Bronchial epithelial cell (primary cell): ENCODE results near the gene ZNF280B. TPM values are rescaled to one million over a fixed set of nuclear protein-coding genes. Genes with fewer than 3 reads are reported as not detected.
"Not testable (repeated sequence)": the region's sequence is repeated elsewhere in the genome, so short reads cannot be mapped to it uniquely, and the experiment has no call there.

Experiments used
- DNase-seq: peaks from one replicate; pipeline ENCODE4 v3.0.0-alpha.2; 2010; ENCODE audit warnings: low read depth
- FAIRE-seq: peaks from 2 replicates; lab custom pipeline; 2011; peaks lifted over from hg19 to GRCh38; lab: Jason Lieb, UNC
- H3K27me3 ChIP-seq: 2 replicates; pipeline ENCODE4 v1.5.1; 2011; ENCODE audit warnings: low read length; ENCODE audit not compliant: control insufficient read depth, insufficient read depth
- H3K36me3 ChIP-seq: 2 replicates; pipeline ENCODE4 v1.5.1; 2011; ENCODE audit warnings: low read length; ENCODE audit not compliant: control insufficient read depth, insufficient read depth
- H3K4me3 ChIP-seq: 2 replicates; pipeline ENCODE4 v1.5.1; 2011; ENCODE audit warnings: mild to moderate bottlenecking, low read depth, low read length, control low read depth
- total RNA-seq: library from RNA; depleted of rRNA; stranded (reverse); fragments of >200 nt; gene quantifications from 2 replicates; pipeline ENCODE4 v1.2.1, GENCODE V29; 2014
- TF ChIP-seq, protein P1 (sequence below): IDR thresholded peaks from 2 replicates; pipeline ENCODE4 v1.5.1; 2011; ENCODE audit warnings: mild to moderate bottlenecking, moderate library complexity, low read length, control low read depth, inconsistent platforms; ENCODE audit not compliant: insufficient read depth, severe bottlenecking

The ZNF280B gene
- total RNA-seq, 1 donor from 2014 or later = 0.26 TPM

- H3K27me3 ChIP-seq = no peaks in the 10 kb centered on the region
- FAIRE-seq (no peak), DNase-seq (no peak)
- H3K4me3 ChIP-seq = no peak overlapping the region
- TF ChIP-seq, protein P1, sequence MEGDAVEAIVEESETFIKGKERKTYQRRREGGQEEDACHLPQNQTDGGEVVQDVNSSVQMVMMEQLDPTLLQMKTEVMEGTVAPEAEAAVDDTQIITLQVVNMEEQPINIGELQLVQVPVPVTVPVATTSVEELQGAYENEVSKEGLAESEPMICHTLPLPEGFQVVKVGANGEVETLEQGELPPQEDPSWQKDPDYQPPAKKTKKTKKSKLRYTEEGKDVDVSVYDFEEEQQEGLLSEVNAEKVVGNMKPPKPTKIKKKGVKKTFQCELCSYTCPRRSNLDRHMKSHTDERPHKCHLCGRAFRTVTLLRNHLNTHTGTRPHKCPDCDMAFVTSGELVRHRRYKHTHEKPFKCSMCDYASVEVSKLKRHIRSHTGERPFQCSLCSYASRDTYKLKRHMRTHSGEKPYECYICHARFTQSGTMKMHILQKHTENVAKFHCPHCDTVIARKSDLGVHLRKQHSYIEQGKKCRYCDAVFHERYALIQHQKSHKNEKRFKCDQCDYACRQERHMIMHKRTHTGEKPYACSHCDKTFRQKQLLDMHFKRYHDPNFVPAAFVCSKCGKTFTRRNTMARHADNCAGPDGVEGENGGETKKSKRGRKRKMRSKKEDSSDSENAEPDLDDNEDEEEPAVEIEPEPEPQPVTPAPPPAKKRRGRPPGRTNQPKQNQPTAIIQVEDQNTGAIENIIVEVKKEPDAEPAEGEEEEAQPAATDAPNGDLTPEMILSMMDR = no peak
- H3K36me3 ChIP-seq = no peaks in the 10 kb centered on the region
These were observed 25.3 kb upstream of the ZNF280B start for GRCh38 chr22:22533863-22534262.

DNA sequence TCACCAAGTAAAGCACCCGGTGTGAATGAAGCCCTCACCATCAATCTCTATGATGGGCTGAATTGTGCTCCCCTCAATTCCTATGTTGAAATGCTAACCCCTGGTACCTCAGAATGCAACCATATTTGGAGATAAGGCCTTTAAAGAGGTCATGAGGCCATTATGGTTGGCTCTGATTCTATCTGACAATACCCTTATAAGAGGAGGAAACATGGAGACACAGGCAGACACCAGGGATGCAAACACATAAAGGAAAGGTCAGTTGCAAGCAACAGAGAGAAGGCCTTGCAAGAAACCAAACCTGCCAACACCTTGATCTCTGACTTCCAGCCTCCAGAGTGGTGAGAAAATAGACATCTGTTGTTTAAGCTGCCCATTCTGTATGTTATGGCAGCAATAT lies 24.9 kb upstream of the ZNF280B start:
- DNase-seq (no peak), FAIRE-seq (no peak)
- TF ChIP-seq, protein P1 = no peak
- no peaks in the 10 kb centered on the region for H3K36me3 ChIP-seq
- no peak overlapping the region for H3K4me3 ChIP-seq
- no peaks in the 10 kb centered on the region for H3K27me3 ChIP-seq

GRCh38 chr22:22532547-22533071 lies 24.1 kb upstream of the ZNF280B start:
- not testable (repeated sequence) for H3K27me3 ChIP-seq, FAIRE-seq, DNase-seq, H3K36me3 ChIP-seq, H3K4me3 ChIP-seq

- TF ChIP-seq, protein P1 = no peak
- no peaks in the 10 kb centered on the region for H3K36me3 ChIP-seq
- no peaks in the 10 kb centered on the region for H3K27me3 ChIP-seq
- H3K4me3 ChIP-seq = no peak overlapping the region
- FAIRE-seq (no peak), DNase-seq (no peak)
These were observed 23.4 kb upstream of the ZNF280B start for GRCh38 chr22:22531770-22532546.

GRCh38 chr22:22528780-22529179 lies 20.2 kb upstream of the ZNF280B start:
- H3K36me3 ChIP-seq = no peaks in the 10 kb centered on the region
- no peaks in the 10 kb centered on the region for H3K27me3 ChIP-seq
- FAIRE-seq (no peak), DNase-seq (no peak)
- H3K4me3 ChIP-seq = no peak overlapping the region
- TF ChIP-seq, protein P1 = no peak

GRCh38 chr22:22527312-22527711 lies 18.8 kb upstream of the ZNF280B start:
- FAIRE-seq = no peak
- no peak for DNase-seq
- Histone ChIP-seq H3K4me3 (no peak overlapping the region), H3K27me3 (no peaks in the 10 kb centered on the region), H3K36me3 (no peaks in the 10 kb centered on the region)
- TF ChIP-seq, protein P1 = no peak
